Thoracic aorta (tissue), 2 donors: ENCODE measurements around the gene KLK1. TPM values are rescaled to one million over a fixed set of nuclear protein-coding genes. Genes with fewer than 3 reads are reported as not detected.

Experiments
- ATAC-seq: fragments of 150-250 bp; one replicate; pipeline ENCODE4 v1.8.0; 2017; ENCODE audit warnings: low read depth; ENCODE audit not compliant: insufficient number of reproducible peaks, low FRiP score
- DNase-seq: peaks from one replicate; pipeline ENCODE4 v3.0.0-alpha.2; 2020; ENCODE audit warnings: low spot score
- H3K27ac ChIP-seq, 2 donors: fragments of 200-600 bp; sonication (generic); 1 replicate in 1 of 2; 2 replicates in 1 of 2; pipeline ENCODE4 v1.5.1; 2016; ENCODE audit warnings: mild to moderate bottlenecking in 2 of 2, moderate library complexity in 2 of 2
- H3K27me3 ChIP-seq: fragments of 200-600 bp; sonication (generic); replicated peaks from 2 replicates; pipeline ENCODE4 v1.6.0; 2016; ENCODE audit warnings: mild to moderate bottlenecking; ENCODE audit not compliant: insufficient read depth
- H3K36me3 ChIP-seq: fragments of 200-600 bp; sonication (generic); one replicate; pipeline ENCODE4 v1.5.1; 2016
- H3K4me1 ChIP-seq, 2 donors: fragments of 200-600 bp; sonication (generic); 1 replicate in 1 of 2; 2 replicates in 1 of 2; pipeline versions ENCODE4 v1.5.1 to v1.6.0; 2016; ENCODE audit warnings: low read depth in 2 of 2, mild to moderate bottlenecking in 1 of 2; ENCODE audit not compliant: control insufficient read depth in 1 of 2
- H3K4me3 ChIP-seq: fragments of 200-600 bp; sonication (generic); 2 replicates; pipeline ENCODE4 v1.5.1; 2016; ENCODE audit warnings: mild to moderate bottlenecking
- H3K9me3 ChIP-seq: fragments of 200-600 bp; sonication (generic); 2 replicates; pipeline ENCODE4 v1.5.1; 2016
- total RNA-seq, 2 donors: library from RNA; depleted of rRNA; stranded (reverse); fragments of >200 nt; gene quantifications; one replicate each; pipeline versions ENCODE4 v1.1.0 to v1.2.3, GENCODE V29; 2016
- TF ChIP-seq, protein P1 (sequence below): fragments of 200-600 bp; sonication (generic); IDR thresholded peaks from one replicate; pipeline ENCODE4 v1.5.1; 2019; ENCODE audit warnings: antibody characterized with exemption

The KLK1 gene
- total RNA-seq, 2 donors from 2014 or later, result not detected

DNA sequence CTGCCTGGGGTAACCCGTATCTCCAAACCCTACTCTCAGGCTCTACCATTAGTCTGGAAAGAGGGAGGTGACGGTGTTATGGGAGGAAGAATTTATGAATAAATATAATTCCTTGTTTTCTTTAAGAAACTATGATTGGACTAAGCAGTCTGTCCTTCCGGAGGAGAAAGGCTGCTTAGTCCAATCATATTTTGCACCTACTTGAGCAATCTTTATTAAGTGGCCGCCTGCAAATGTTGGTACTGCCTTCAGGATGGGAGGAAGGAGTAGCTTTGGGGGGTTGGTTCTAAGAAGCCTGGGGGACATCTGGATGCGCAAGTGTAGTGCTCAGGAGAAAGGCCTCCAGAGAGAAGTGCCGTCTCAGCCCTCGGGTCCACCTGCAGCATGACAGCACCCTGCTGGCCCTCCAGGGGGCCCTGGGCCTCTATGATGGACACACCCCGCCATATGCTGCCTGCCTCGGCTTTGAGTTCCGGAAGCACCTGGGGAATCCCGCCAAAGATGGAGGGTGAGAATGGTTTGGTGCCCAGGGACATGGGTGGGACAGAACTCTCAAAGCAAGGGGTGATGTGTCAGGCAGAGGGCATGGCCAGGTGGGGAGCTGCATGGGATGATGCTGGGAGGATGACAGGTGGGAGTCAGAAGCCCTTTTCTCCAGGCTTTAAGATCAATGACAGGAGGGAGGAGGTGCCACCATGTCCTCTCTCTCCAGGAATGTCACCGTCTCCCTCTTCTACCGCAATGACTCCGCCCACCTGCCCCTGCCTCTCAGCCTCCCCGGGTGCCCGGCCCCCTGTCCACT lies 29.3 kb downstream of the KLK1 start:
- Histone ChIP-seq H3K36me3 (peaks cover 14% of the 10 kb centered on the region), H3K4me1 (no peaks in the 10 kb centered on the region), H3K27me3 (no peaks in the 10 kb centered on the region), H3K27ac (no peak overlapping the region), H3K9me3 (no peaks in the 10 kb centered on the region), H3K4me3 (no peak overlapping the region)
- no peak for DNase-seq
- no peak for ATAC-seq
- TF ChIP-seq, protein P1, sequence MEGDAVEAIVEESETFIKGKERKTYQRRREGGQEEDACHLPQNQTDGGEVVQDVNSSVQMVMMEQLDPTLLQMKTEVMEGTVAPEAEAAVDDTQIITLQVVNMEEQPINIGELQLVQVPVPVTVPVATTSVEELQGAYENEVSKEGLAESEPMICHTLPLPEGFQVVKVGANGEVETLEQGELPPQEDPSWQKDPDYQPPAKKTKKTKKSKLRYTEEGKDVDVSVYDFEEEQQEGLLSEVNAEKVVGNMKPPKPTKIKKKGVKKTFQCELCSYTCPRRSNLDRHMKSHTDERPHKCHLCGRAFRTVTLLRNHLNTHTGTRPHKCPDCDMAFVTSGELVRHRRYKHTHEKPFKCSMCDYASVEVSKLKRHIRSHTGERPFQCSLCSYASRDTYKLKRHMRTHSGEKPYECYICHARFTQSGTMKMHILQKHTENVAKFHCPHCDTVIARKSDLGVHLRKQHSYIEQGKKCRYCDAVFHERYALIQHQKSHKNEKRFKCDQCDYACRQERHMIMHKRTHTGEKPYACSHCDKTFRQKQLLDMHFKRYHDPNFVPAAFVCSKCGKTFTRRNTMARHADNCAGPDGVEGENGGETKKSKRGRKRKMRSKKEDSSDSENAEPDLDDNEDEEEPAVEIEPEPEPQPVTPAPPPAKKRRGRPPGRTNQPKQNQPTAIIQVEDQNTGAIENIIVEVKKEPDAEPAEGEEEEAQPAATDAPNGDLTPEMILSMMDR, result no peak

DNA sequence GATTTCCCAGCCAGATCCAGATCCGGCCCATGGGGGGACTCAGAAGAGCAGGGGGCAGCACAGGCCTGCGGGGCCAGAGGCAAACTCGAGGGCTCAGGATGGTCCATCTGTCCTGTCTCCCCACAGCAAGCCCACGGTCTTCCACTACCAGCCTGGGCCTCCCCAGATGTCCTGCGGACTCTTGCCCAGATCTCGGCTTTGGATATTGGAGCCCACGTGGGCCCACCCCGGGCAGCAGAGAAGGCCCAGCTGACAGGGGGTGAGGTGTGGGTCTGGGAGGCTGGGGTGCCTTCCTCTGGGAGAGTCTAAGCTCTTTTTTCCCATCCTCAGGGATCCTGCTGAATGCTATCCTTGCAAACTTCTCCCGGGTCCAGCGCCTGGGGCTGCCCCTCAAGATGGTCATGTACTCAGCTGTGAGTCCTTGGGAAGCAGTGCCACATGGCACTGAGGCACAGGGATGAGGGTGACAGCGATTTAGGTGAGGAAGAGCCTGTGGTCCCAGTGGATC lies 30.0 kb downstream of the KLK1 start:
- TF ChIP-seq, protein P1, result no peak
- no peaks in the 10 kb centered on the region for H3K27me3 ChIP-seq
- ATAC-seq, result no peak

DNA sequence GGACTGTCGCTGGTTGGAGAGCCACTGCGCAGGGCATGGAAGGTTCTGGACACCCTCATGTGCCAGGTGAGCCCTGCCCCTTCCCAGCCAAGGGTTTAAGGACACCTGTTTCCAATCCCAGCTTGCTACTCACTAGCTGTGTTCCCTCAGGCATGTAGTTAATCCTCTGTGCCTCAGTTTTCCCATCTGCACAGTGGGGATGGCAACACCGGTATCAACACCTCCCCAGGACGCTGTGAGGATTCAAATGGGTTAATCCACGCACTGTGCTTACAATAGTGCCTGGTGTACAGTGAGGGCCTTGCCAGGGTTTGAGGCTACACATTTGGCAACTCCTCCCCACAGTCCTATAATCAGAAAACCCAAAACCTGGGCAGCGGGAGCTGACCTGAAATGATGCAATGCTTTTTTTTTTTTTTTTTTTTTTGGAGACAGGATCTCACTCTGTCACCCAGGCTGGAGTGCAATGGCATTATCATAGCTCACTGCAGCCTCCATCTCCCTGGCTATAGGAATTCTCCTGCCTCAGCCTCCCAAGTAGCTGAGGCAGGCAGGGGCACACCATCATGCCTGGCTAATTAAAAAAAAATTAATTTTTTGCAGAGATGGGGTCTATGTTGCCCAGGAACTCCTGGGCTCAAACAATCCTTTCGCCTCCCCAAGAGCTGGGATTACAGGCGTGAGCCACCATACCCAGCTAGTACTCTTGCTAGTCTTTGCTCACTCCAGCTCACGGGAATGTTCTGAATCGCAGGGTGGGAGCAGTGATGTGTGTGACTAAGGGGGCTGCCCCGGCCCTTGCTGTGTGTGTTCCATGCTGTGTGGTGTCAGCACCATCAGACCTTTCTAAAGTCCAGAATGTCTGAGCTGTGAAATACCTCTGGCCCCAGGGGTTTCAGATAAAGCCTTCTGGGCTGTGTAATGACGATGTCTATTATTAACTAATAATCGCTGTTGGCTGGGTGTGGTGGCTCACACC lies 31.0 kb downstream of the KLK1 start:
- ATAC-seq (no peak), DNase-seq (no peak)
- H3K27ac ChIP-seq, result no peak overlapping the region
- no peak overlapping the region for H3K4me3 ChIP-seq
- H3K4me1 ChIP-seq, result no peaks in the 10 kb centered on the region
- H3K36me3 ChIP-seq, result peaks cover 5% of the 10 kb centered on the region
- H3K27me3 ChIP-seq, result no peaks in the 10 kb centered on the region
- no peaks in the 10 kb centered on the region for H3K9me3 ChIP-seq
- TF ChIP-seq, protein P1, result no peak

More for the DNA sequence above, 30.0 kb downstream of the KLK1 start:
- Histone ChIP-seq H3K27ac (no peak overlapping the region), H3K4me3 (no peak overlapping the region), H3K9me3 (no peaks in the 10 kb centered on the region), H3K36me3 (peaks cover 14% of the 10 kb centered on the region), H3K4me1 (no peaks in the 10 kb centered on the region)
- DNase-seq, result no peak

DNA sequence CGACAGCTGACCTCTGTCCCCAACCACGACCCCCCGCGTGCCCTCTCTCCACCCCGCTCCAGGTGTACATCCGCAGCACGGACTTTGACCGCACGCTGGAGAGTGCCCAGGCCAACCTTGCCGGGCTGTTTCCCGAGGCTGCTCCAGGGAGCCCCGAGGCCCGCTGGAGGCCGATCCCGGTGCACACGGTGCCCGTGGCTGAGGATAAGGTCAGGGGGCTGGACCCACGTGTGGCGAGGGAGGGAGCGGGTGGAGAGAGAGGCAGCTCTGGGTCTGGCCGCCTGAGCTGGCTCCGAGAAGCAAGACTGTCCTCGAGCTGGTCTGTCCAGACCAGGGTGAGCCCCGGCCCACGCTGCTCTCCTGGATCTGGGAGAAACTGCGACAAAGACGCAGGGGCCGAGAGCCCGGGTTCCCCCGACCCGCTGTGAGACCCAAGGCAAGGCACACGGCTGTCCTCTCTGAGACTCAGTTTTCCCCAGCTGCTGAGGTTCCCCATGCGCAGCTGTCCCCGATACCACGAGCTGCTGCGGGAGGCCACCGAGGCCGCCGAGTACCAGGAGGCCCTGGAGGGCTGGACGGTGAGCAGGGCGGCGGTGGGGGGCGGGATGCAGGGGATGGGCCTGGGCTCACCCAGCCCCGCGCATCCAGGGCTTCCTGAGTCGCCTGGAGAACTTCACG lies 31.9 kb downstream of the KLK1 start:
- TF ChIP-seq, protein P1, result no peak
- Histone ChIP-seq H3K9me3 (no peaks in the 10 kb centered on the region), H3K36me3 (no peaks in the 10 kb centered on the region), H3K27ac (no peak overlapping the region), H3K27me3 (no peaks in the 10 kb centered on the region), H3K4me1 (no peaks in the 10 kb centered on the region), H3K4me3 (no peak overlapping the region)
- DNase-seq (no peak), ATAC-seq (no peak)
